Middle frontal gyrus (tissue), 1 donor: ENCODE results near the gene AGAP1.

Experiments
- DNase-seq: peaks from one replicate; pipeline ENCODE4 v3.0.0-alpha.2; 2015; ENCODE audit warnings: low spot score; ENCODE audit errors: extremely low spot score

AGAP1 gene

GRCh38 chr2:235566931-235567495 is 73.2 kb downstream of the AGAP1 start:
- DNase-seq = no peak

GRCh38 chr2:235567842-235568241 is 74.0 kb downstream of the AGAP1 start:
- DNase-seq = no peak

- DNase-seq = no peak
These were observed 74.6 kb downstream of the AGAP1 start for GRCh38 chr2:235568431-235568830.

GRCh38 chr2:235569837-235570236 is 76.0 kb downstream of the AGAP1 start:
- DNase-seq = no peak

- no peak for DNase-seq
These were observed 76.4 kb downstream of the AGAP1 start for GRCh38 chr2:235570256-235570655.

GRCh38 chr2:235570966-235571692 is 77.3 kb downstream of the AGAP1 start:
- DNase-seq = no peak

GRCh38 chr2:235572592-235572991 is 78.7 kb downstream of the AGAP1 start:
- no peak for DNase-seq

- DNase-seq = no peak
These were observed 79.7 kb downstream of the AGAP1 start for GRCh38 chr2:235573331-235574221.

GRCh38 chr2:235575431-235575830 is 81.6 kb downstream of the AGAP1 start:
- DNase-seq = no peak

- no peak for DNase-seq
These were observed 82.1 kb downstream of the AGAP1 start for GRCh38 chr2:235575904-235576303.

- no peak for DNase-seq
These were observed 82.6 kb downstream of the AGAP1 start for GRCh38 chr2:235576337-235576910.

GRCh38 chr2:235577404-235578330 is 83.8 kb downstream of the AGAP1 start:
- DNase-seq = peak; percentile 53

- no peak for DNase-seq
These were observed 85.3 kb downstream of the AGAP1 start for GRCh38 chr2:235579128-235579527.

GRCh38 chr2:235580426-235581157 is 86.7 kb downstream of the AGAP1 start:
- no peak for DNase-seq

- DNase-seq = no peak
These were observed 88.3 kb downstream of the AGAP1 start for GRCh38 chr2:235582081-235582686.

- no peak for DNase-seq
These were observed 88.9 kb downstream of the AGAP1 start for GRCh38 chr2:235582729-235583128.

- no peak for DNase-seq
These were observed 89.3 kb downstream of the AGAP1 start for GRCh38 chr2:235583144-235583543.

- no peak for DNase-seq
These were observed 90.2 kb downstream of the AGAP1 start for GRCh38 chr2:235583925-235584637.

- no peak for DNase-seq
These were observed 90.8 kb downstream of the AGAP1 start for GRCh38 chr2:235584638-235585007.
